GM15510 (cell line): ENCODE data around the gene UBR1.

Experiments
- POLR2A ChIP-seq: IDR thresholded peaks from 3 replicates; pipeline ENCODE4 v1.6.1; 2011; ENCODE audit warnings: borderline replicate concordance; ENCODE audit not compliant: insufficient read length; ENCODE audit errors: extremely low read depth

The UBR1 gene

DNA sequence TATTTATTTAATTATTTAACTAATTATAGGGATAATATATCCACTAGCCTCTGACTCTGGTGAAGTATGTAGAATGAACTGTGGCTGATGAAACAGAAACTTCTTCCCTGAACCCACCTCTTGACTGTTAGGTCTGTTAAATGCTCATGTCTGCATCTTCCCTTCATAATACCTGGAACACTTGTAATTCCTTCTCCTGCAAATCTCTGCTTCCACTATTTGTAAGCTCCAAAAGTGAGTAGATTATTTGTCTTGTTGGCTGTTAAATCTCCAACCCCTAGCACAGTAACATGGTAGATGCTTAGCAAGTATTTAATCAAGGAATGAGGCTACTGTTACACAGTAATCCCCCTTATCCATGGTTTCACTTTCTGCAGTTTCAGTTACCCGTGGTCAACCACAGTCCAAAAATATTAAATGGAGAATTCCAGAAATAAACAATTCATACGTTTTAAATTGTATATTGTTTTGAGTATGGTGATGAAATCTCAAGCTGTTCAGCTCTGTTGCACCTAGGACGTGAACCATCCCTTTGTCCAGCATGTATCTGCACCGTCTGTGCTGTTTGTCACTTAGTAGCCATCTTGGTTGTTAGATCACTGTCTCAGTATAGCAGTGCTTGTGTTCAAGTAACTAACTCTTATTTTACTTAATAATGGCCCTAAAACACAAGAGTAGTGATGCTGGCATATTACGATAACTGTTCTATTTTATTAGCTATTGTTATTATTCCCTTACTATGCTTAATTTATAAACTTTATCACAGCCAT is 190.9 kb downstream of the UBR1 start:
- TF ChIP-seq POLR2A, result no peak

DNA sequence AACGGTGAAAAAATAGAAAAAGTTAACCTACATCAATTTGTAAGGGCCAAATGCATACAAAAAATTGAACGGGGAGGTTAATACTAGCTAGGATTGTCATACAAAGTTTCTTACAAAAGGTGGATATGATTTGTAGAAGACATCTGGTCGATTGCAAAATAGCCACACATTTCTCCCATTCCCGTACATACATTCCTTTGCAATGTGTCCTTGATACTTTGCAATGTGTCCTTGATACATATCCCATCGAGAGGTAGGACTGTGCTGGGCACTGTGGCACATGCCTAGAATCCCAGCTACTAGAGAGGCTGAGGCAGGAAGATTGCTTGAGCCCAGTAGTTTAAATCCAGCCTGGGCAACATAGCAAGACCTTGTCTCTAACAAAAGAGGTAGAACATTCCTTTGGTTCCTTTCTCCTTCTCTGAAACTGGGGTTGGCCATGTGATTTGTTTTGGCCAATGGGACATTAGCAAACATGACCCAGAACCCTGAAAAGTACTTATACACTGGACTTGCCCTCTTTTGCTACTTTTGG is 194.7 kb downstream of the UBR1 start:
- no peak for TF ChIP-seq POLR2A

DNA sequence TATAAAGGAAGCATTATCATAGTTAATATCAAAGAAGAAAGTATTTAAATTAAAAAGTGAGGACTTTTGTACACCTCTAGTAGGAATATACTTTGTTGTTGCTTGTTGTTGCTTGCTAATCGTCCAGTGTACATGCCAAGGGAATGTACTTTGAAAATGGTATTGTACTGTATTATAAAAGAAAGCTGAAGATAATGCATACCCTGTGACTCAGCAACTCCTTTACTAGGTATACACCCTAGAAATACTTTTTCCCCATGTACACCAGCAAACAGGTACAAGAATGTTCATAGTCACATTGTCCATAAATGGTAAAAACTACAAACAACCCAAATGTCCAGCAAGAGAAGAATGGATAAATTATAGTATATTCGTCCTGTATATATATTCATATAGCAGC is 197.3 kb downstream of the UBR1 start:
- TF ChIP-seq POLR2A, result no peak

GRCh38 chr15:42903388-42904324 is 202.2 kb downstream of the UBR1 start:
- TF ChIP-seq POLR2A, result no peak
